Neutrophil (primary cell): ENCODE data around the gene TMIE.

Source experiments
- H3K27ac ChIP-seq: fragments of 200-600 bp; sonication (generic); 2 replicates; pipeline ENCODE4 v1.5.1; 2016; ENCODE audit warnings: mild to moderate bottlenecking, moderate library complexity
- H3K27me3 ChIP-seq: fragments of 200-600 bp; sonication (generic); 2 replicates; pipeline ENCODE4 v1.6.0; 2016; ENCODE audit warnings: mild to moderate bottlenecking
- H3K36me3 ChIP-seq: fragments of 200-600 bp; sonication (generic); 2 replicates; pipeline ENCODE4 v1.5.1; 2017
- H3K4me1 ChIP-seq, 2 experiments: fragments of 200-600 bp in 1 of 2; sonication (generic) in 1 of 2; 1 replicate in 1 of 2; 2 replicates in 1 of 2; pipeline versions ENCODE4 v1.5.1 to v1.6.1; 2013 to 2016; ENCODE audit warnings: low read depth in 1 of 2, low read length in 1 of 2, mild to moderate bottlenecking in 1 of 2, moderate library complexity in 1 of 2; ENCODE audit not compliant: control insufficient read depth in 1 of 2, insufficient read depth in 1 of 2
- H3K4me3 ChIP-seq, 2 experiments: fragments of 200-600 bp in 1 of 2; sonication (generic) in 1 of 2; 1 replicate in 1 of 2; 2 replicates in 1 of 2; pipeline ENCODE4 v1.5.1; 2013 to 2016; ENCODE audit warnings: low read depth in 1 of 2, low read length in 1 of 2, mild to moderate bottlenecking in 1 of 2, moderate library complexity in 1 of 2
- H3K9me3 ChIP-seq: fragments of 200-600 bp; sonication (generic); 2 replicates; pipeline ENCODE4 v1.5.1; 2016
- TF ChIP-seq, protein P1 (sequence below): fragments of 200-600 bp; sonication (generic); IDR thresholded peaks from 2 replicates; pipeline ENCODE4 v1.5.1; 2016; ENCODE audit warnings: antibody characterized with exemption

TMIE gene

DNA sequence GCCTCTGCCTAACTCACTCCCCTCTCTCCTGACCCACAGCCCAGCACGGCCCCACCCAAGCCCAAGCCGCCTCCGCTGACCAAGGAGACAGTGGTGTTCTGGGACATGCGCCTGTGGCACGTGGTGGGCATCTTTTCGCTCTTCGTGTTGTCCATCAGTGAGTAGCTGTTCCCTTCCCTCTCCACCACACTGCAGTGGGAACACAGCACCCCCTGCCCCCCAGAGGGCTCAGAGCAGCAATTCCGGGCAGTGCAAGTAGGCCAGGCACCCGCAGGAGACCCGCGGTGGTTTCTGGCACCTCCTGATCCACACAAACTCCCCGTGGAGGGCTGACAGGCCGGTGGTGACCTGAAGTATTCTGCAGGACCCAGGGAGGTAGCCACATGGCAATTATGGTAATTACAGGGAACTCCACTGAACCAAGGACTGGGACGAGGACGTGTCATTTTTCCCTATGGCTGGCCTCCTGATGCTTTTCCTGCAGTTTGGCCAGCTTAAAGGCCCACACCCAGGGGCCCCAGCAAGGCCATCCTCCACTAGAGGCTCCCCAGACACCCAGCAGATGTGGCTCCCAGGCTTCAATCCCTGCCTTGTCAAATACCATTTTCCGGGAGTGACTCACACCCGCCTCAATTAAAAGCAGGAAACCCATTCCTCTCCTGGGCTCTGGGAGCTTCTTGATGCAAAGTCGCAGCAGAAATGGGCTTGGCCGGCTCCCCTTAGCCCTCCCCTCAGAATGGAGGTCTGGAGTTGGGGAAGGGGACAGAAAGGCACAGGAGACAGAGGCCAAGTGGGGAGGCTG lies 4.8 kb downstream of the TMIE start:
- Histone ChIP-seq H3K27me3 (peaks cover 33% of the 10 kb centered on the region), H3K27ac (no peak overlapping the region), H3K9me3 (no peaks in the 10 kb centered on the region), H3K36me3 (no peaks in the 10 kb centered on the region), H3K4me3 (no peak overlapping the region), H3K4me1 (peaks cover 0 to 5% of the 10 kb centered on the region in 2 experiments)
- TF ChIP-seq, protein P1, sequence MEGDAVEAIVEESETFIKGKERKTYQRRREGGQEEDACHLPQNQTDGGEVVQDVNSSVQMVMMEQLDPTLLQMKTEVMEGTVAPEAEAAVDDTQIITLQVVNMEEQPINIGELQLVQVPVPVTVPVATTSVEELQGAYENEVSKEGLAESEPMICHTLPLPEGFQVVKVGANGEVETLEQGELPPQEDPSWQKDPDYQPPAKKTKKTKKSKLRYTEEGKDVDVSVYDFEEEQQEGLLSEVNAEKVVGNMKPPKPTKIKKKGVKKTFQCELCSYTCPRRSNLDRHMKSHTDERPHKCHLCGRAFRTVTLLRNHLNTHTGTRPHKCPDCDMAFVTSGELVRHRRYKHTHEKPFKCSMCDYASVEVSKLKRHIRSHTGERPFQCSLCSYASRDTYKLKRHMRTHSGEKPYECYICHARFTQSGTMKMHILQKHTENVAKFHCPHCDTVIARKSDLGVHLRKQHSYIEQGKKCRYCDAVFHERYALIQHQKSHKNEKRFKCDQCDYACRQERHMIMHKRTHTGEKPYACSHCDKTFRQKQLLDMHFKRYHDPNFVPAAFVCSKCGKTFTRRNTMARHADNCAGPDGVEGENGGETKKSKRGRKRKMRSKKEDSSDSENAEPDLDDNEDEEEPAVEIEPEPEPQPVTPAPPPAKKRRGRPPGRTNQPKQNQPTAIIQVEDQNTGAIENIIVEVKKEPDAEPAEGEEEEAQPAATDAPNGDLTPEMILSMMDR = no peak

DNA sequence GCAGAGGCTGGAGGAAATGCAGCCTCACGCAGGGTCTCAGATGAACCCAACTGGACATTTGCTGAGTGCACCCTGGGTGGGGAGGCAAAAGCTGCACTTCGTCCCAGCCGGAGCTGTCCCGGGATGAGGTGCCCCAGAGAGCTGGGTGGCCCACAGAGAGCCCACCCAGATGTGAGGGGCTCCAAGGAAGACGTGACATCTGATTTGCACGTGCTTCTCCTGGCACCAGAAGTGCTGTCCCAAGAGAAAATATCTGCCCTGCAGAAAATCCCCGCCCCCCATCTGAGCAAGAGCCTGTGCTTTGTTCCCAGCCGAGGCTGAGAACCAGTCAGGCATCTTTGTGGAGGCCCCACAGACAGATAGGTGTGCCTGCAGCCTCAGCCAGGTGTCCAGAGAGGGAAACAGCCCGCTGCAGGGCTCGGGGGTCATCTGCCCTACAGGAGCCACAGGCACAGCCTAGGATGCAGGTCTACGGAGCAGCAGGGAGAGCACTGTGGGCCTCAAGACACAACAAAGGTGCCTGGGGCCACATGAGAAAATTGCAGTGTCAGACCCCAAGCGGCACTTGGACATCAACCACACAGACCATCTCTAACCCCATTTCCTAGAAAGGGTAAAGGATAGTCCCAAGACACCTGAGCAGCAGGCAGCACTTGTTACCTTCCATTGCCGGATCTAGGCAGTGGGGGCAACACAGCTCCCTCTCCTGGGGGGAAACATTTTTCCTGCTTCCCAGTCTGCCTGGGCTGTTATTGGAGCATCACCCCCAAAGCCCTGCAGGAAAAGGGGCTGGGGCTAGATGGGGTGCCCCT lies 5.8 kb downstream of the TMIE start:
- Histone ChIP-seq H3K9me3 (no peaks in the 10 kb centered on the region), H3K4me3 (no peak overlapping the region), H3K27ac (no peak overlapping the region), H3K4me1 (no peaks in the 10 kb centered on the region), H3K27me3 (peaks cover 23% of the 10 kb centered on the region), H3K36me3 (no peaks in the 10 kb centered on the region)
- TF ChIP-seq, protein P1 = no peak

DNA sequence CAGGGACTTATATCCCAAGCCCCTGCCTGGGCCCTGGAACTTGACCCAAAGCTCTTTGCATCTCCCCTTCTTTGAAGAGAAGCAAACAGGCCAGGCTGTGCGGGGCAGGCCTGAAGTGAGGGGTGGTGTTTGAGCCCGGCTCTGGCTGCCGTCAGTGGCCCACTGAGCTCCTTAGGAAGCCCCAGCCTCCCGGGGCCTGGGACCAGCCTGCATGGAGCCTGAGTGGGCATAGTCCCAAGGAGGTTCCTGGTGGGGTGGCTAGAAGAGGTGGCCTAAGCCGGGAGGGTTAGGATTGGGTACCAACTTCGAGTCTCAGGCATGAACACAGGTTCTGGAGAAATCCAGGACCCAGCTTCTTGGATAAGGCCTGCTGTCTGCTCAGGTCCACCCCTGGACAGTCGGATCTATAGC lies 6.4 kb downstream of the TMIE start:
- Histone ChIP-seq H3K36me3 (no peaks in the 10 kb centered on the region), H3K9me3 (no peaks in the 10 kb centered on the region), H3K4me3 (no peak overlapping the region), H3K27ac (no peak overlapping the region), H3K27me3 (peaks cover 16% of the 10 kb centered on the region), H3K4me1 (no peaks in the 10 kb centered on the region)
- TF ChIP-seq, protein P1 = no peak

DNA sequence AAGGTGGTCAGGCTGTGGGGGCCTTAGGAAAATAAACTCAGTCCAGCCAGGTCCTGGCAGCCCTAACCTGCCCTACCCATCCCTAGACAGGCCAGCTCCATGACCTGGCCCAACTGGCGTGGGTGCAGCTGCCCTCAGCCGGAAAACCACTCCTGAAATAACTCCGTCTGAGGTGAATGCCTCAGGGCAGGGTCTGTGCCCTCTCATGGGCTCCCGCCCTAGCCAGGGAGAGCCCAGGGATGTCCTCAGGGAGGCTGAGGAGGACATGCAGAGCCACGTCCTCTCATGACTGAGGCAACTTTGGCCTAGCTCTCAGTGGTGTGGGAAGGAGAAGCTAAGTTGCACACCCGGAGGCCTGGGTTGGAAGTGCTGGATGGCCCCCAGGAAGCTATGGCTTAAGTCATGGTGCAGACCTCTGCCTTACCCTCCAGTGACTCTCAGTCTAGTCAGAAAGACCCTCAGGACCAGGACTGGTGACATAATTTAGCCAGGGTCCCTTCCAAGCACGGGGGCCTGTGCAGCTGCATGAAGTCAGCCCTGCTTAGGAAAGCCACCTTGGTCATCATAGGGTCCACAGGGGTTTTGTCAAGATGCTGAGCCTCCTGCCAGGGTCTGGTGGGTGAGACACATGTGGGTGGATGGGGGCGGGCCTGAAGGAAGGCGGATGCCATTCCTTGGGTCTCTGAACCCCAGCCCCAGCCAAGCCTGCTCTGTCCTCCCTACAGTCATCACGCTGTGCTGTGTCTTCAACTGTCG lies 7.4 kb downstream of the TMIE start:
- Histone ChIP-seq H3K9me3 (no peaks in the 10 kb centered on the region), H3K27me3 (peaks cover 7% of the 10 kb centered on the region), H3K36me3 (no peaks in the 10 kb centered on the region), H3K27ac (no peak overlapping the region), H3K4me3 (no peak overlapping the region), H3K4me1 (no peaks in the 10 kb centered on the region)
- TF ChIP-seq, protein P1 = no peak

DNA sequence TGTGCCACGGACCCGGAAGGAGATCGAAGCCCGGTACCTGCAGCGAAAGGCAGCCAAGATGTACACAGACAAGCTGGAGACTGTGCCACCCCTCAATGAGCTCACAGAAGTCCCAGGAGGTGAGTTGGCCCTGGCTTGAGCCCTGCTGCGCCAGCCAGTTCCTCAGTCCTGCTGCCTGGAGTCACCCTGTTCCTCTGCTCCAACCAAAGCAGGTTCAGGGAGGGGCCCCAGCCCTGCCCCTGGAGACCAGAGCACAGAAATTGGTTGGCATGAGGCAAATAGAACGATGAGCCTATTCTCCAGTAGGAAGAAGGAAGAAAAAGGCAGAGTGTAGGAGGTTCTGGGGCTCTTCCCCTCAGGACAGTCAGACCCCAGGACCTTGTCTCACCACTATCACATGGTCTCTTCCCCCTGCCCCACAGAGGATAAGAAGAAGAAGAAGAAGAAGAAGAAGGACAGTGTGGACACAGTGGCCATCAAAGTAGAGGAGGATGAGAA lies 8.0 kb downstream of the TMIE start:
- H3K27ac ChIP-seq = no peak overlapping the region

More for the DNA sequence above, 8.0 kb downstream of the TMIE start:
- H3K4me3 ChIP-seq = no peak overlapping the region
- H3K4me1 ChIP-seq = no peaks in the 10 kb centered on the region
- TF ChIP-seq, protein P1 = no peak
- H3K9me3 ChIP-seq = no peaks in the 10 kb centered on the region
- H3K27me3 ChIP-seq = peaks cover under 1% of the 10 kb centered on the region
- no peaks in the 10 kb centered on the region for H3K36me3 ChIP-seq
